SH-SY5Y (cell line): ENCODE results near the gene FAM118B.

Source experiments
- GATA2 ChIP-seq: IDR thresholded peaks from 2 replicates; pipeline ENCODE4 v1.6.1; 2011; ENCODE audit warnings: mild to moderate bottlenecking, low read depth, low read length
- GATA3 ChIP-seq: IDR thresholded peaks from 2 replicates; pipeline ENCODE4 v1.6.1; 2011; ENCODE audit warnings: low read depth, mild to moderate bottlenecking, low read length, moderate library complexity

DNA sequence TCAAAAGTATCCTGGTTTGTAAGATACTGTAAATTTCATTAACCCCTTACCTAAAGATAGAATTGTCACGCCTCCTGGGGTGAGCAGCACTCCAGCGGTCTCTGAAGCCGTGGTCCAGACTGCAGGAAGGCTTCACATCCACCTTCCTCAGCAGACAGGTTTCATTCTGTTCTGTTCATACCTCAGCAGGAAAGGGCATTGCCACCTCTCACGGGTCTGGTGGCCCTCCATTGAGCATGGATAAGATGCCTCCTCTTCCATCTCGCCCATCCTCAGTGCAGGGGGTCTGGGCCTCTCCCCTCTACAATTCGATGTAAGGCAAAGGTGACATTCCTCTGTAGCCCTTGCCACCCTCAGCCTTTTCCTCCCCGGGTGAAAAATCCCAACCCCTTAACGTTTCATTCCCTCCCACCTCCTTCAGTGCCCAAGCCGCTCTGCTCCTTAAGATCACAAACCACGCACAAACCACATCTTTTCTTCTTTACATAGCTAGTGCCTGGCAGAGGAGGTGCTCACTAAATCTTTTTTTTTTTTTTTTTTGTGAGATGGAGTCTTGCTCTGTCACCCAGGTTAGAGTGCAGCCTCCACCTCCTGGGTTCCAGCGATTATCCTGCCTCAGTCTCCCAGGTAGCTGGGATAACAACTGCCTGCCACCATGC, 28.7 kb upstream of the FAM118B start:
- TF ChIP-seq GATA2 (no peak), GATA3 (no peak)
